ENCODE measurements around the gene AEBP1. TPM values are rescaled to one million over a fixed set of nuclear protein-coding genes. Genes with fewer than 3 reads are reported as not detected.

The AEBP1 gene
- total RNA-seq (10 to 100 TPM in 3 of 6 donors, 1 to 10 TPM in 3; 5.1 to 49.3 (median 11.5) TPM), polyA plus RNA-seq (10 to 100 TPM; 19.9 to 21.4 TPM)

DNA sequence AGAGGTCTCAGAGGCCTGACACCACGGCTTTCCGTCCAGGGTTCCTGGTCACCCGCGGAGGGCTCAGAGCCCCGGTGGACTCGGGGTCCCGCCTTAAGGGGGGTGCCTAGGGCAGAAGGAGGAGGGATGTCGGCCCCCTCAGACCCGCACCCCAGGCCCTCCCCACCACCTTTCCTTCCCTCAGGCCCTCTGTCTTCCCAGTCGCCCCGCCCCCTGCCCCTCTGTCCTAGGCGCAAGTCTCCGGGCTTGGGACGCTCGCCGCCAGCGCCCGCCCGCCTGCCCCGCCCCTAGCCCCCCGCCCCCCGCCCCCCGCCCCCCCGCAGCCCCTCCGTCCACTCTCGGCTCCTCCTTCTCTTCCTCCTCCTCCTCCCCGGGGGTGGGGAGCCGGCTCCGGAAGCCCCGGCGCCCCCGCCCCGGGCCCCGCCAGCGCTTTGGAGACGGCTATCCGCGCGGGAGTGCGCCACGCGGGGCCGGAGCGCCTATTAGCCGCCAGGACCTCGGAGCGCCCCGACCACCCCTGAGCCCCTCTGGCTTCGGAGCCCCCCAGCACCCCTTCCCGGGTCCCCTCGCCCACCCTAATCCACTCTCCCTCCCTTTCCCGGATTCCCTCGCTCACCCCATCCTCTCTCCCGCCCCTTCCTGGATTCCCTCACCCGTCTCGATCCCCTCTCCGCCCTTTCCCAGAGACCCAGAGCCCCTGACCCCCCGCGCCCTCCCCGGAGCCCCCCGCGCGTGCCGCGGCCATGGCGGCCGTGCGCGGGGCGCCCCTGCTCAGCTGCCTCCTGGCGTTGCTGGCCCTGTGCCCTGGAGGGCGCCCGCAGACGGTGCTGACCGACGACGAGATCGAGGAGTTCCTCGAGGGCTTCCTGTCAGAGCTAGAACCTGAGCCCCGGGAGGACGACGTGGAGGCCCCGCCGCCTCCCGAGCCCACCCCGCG lies at the start of gene AEBP1:
AEBP1 (plus strand) TSS at position 423 of the 937 bp plus-strand sequence; CDS start at position 744, 321 bp downstream.
- Histone ChIP-seq H3K4me1 (no peaks in the 10 kb centered on the region), H3K4me3 (peak within 1 kb of the TSS in 2 of 4 donors; percentile 13 to 41), H3K9me3 (no peaks in the 10 kb centered on the region), H3K27me3 (no peaks in the 10 kb centered on the region), H3K27ac (peak within 1 kb of the TSS in 1 of 4 donors; percentile 17), H3K36me3 (no peaks in the 10 kb centered on the region)
- intact Hi-C loops (cut with DNase I) = no loop called here
- WGBS, 2 donors = 7 to 14% methylated on average over 41 to 79 of the region's 87 CpGs
- FAIRE-seq (no peak), DNase-seq (peak in 2 of 6 donors; percentile 30 to 63), ATAC-seq (peak in 3 of 4 donors; percentile 26 to 45 (median 29))
- TF ChIP-seq, protein P1, sequence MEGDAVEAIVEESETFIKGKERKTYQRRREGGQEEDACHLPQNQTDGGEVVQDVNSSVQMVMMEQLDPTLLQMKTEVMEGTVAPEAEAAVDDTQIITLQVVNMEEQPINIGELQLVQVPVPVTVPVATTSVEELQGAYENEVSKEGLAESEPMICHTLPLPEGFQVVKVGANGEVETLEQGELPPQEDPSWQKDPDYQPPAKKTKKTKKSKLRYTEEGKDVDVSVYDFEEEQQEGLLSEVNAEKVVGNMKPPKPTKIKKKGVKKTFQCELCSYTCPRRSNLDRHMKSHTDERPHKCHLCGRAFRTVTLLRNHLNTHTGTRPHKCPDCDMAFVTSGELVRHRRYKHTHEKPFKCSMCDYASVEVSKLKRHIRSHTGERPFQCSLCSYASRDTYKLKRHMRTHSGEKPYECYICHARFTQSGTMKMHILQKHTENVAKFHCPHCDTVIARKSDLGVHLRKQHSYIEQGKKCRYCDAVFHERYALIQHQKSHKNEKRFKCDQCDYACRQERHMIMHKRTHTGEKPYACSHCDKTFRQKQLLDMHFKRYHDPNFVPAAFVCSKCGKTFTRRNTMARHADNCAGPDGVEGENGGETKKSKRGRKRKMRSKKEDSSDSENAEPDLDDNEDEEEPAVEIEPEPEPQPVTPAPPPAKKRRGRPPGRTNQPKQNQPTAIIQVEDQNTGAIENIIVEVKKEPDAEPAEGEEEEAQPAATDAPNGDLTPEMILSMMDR (IDR thresholded peaks at IDR 0.05) = no peak

GRCh38 chr7:44056681-44057080 lies 47.5 kb upstream of the AEBP1 start:
- Histone ChIP-seq H3K36me3 (peaks cover 9 to 42% (median 33%) of the 10 kb centered on the region in 3 donors), H3K4me3 (no peak overlapping the region), H3K27ac (no peak overlapping the region), H3K9me3 (no peaks in the 10 kb centered on the region), H3K4me1 (no peaks in the 10 kb centered on the region), H3K27me3 (no peaks in the 10 kb centered on the region)
- FAIRE-seq (no peak), ATAC-seq (no peak), DNase-seq (peak in 3 of 6 donors; percentile 8 to 38 (median 30))
- intact Hi-C loops (cut with DNase I) = no loop called here
- TF ChIP-seq, protein P1 (IDR thresholded peaks at IDR 0.05) = no peak
- WGBS, 2 donors = 84 to 92% methylated on average over 7 of the region's 7 CpGs

- ATAC-seq = no peak
- H3K27ac ChIP-seq = no peak overlapping the region
- H3K4me3 ChIP-seq = no peak overlapping the region
- 88 to 94% methylated on average over 11 of the region's 11 CpGs for WGBS, 2 donors
- no peaks in the 10 kb centered on the region for H3K4me1 ChIP-seq
- FAIRE-seq = no peak
- TF ChIP-seq, protein P1 (IDR thresholded peaks at IDR 0.05) = no peak
- intact Hi-C loops (cut with DNase I) = no loop called here
- H3K27me3 ChIP-seq = no peaks in the 10 kb centered on the region
- H3K36me3 ChIP-seq = peaks cover 9 to 42% (median 33%) of the 10 kb centered on the region in 3 donors
- no peaks in the 10 kb centered on the region for H3K9me3 ChIP-seq
- DNase-seq = peak in 3 of 6 donors; percentile 11 to 42 (median 42)
Measured at GRCh38 chr7:44057181-44057848, 46.8 kb upstream of the AEBP1 start.

DNA sequence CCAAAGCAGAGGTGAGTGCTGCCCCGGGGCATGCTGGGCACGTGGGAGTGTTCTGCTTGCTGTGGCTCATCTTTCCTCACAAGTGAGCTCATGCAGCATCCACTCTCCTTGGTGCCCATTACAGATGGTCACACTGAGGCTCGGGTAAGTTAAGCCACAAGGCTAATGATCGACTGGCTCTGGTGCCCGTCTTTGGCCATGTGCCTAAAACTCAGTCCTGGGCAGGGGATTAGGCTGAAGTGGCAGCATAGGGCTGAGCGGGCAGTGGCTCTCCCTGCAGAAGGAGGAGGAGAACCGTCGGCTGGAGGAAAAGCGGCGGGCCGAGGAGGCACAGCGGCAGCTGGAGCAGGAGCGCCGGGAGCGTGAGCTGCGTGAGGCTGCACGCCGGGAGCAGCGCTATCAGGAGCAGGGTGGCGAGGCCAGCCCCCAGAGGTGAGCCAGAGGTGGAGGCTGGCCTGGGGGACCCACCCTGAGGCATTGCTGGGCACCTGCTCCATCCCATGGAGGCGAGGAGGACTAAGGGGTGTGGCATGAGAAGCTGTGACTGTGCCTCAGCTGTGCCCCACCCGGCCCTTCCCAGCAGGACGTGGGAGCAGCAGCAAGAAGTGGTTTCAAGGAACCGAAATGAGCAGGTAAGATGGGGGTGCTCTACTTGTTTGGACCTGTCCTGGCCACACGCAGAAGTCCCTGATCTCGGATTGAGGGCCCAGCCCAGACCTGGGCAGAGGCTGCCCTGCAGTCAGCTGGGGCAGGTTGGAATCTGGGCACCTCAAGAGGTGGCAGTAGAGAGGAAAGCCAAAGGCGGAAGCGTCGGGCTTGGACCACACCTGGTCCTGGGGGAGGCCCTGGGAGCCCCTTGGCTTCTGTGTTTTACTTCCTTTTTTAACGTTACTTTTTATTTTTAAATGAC lies 46.0 kb upstream of the AEBP1 start:
- TF ChIP-seq, protein P1 (IDR thresholded peaks at IDR 0.05) = no peak
- H3K36me3 ChIP-seq = peaks cover 9 to 42% (median 33%) of the 10 kb centered on the region in 3 donors
- ATAC-seq (peak in 1 of 4 donors; percentile 18), FAIRE-seq (no peak), DNase-seq (peak in 3 of 6 donors; percentile 8 to 56 (median 45))
- intact Hi-C loops (cut with DNase I) = no loop called here
- no peak overlapping the region for H3K4me3 ChIP-seq
- no peak overlapping the region for H3K27ac ChIP-seq
- H3K27me3 ChIP-seq = no peaks in the 10 kb centered on the region
- H3K4me1 ChIP-seq = no peaks in the 10 kb centered on the region
- WGBS, 2 donors = 92 to 93% methylated on average over 25 to 30 of the region's 30 CpGs
- H3K9me3 ChIP-seq = no peaks in the 10 kb centered on the region

Measured in pancreas (tissue), 10 donors.